ENCODE data around the gene ZFPM1.

ZFPM1 gene

GRCh38 chr16:88519240-88519639, 66.2 kb downstream of the ZFPM1 start:
- no peak for TF ChIP-seq CTCF (conservative IDR thresholded peaks at IDR 0.05; ENCODE audit: low read length)
- no peak for DNase-seq (ENCODE audit: low read depth)

GRCh38 chr16:88519938-88520653, 67.0 kb downstream of the ZFPM1 start:
- TF ChIP-seq CTCF (conservative IDR thresholded peaks at IDR 0.05; ENCODE audit: low read length), result no peak
- DNase-seq (ENCODE audit: low read depth), result no peak
- H3K4me3 ChIP-seq (ENCODE audit: low read length), result no peak overlapping the region

More at GRCh38 chr16:88519240-88519639, 66.2 kb downstream of the ZFPM1 start:
- H3K4me3 ChIP-seq (ENCODE audit: low read length), result no peak overlapping the region

GRCh38 chr16:88521674-88522073, 68.6 kb downstream of the ZFPM1 start:
- H3K4me3 ChIP-seq (ENCODE audit: low read length), result no peak overlapping the region
- no peak for TF ChIP-seq CTCF (conservative IDR thresholded peaks at IDR 0.05; ENCODE audit: low read length)
- no peak for DNase-seq (ENCODE audit: low read depth)

GRCh38 chr16:88522276-88522949, 69.3 kb downstream of the ZFPM1 start:
- no peak for TF ChIP-seq CTCF (conservative IDR thresholded peaks at IDR 0.05; ENCODE audit: low read length)
- DNase-seq (ENCODE audit: low read depth), result no peak
- H3K4me3 ChIP-seq (ENCODE audit: low read length), result no peak overlapping the region

GRCh38 chr16:88523309-88524161, 70.5 kb downstream of the ZFPM1 start:
- no peak for DNase-seq (ENCODE audit: low read depth)
- no peak overlapping the region for H3K4me3 ChIP-seq (ENCODE audit: low read length)
- TF ChIP-seq CTCF (conservative IDR thresholded peaks at IDR 0.05; ENCODE audit: low read length), result no peak

DNA sequence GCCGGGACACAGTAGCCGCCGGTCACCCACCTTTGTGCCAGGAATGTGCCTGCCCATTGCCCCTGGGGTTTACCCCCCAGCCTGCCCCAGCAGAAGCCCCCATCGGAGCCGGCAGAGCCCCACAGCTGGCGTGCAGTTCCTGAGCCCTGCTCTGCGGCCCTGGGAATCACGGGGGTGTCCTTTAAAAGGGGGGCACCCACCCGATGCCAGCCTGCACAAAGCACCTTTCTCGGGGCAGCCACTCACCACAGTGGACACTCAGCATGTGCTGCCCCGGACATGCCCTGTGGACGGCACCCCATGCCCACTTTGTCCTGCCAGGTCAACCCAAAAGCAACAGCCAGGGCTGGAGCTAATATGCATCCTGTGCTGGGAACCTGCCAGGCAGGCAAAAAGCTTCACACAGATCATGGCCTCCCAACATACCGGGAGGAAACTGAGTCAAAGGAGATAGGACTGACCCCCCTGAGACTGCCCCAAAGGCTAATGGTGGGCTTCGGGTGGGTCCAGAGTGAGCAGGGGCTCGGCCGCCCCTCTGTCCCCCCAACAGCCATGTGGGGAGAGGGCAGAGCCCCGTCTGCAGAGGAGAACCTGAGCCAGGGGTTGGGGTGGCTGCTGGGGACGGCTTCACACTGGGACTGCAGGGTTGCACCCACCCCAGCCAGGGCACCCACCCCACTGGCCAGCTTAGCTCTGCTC, 71.3 kb downstream of the ZFPM1 start:
- TF ChIP-seq CTCF (conservative IDR thresholded peaks at IDR 0.05; ENCODE audit: low read length), result no peak

More for the DNA sequence above, 71.3 kb downstream of the ZFPM1 start:
- no peak for DNase-seq (ENCODE audit: low read depth)
- H3K4me3 ChIP-seq (ENCODE audit: low read length), result no peak overlapping the region
